ENCODE results near the gene HPCA.

HPCA gene

DNA sequence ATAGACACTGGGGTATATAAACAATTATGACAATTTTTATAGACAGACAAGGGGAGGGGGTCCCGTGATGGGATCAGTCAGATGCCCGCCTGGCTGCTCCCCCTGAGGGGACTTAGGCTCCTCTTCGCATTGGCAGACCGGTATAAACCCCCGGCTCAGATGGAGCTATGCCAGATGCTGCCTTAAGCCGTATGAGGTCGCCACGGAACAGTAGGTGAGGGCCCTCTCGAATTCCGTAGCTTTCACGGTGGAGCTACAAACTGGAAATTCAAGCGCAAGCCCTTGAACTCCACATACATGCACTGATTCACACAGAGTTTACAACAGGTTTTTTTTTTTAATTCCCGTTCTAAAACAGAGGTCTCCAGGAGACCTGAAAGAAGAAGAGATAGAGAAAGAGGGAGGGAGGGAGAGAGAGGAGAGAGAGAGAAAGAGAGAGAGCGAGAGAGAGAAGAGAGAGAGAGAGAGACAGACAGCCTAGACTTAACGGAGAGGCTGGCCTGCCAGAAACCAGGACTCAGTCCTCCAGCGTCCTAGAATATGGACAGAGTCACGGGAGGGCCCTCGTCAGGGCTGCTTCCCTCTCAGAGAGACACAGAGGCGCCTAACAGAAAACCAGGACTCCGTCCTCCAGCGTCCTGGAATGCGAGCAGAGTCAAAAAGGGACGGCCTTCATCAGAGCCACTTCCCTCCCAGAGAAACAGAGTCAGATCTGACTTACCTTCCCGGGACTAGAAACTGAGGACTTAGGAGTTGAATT, 39.3 kb downstream of the HPCA start:
- in situ Hi-C loops (cut with MboI; ENCODE audit: low sequenced_read_pairs), result no loop called here

DNA sequence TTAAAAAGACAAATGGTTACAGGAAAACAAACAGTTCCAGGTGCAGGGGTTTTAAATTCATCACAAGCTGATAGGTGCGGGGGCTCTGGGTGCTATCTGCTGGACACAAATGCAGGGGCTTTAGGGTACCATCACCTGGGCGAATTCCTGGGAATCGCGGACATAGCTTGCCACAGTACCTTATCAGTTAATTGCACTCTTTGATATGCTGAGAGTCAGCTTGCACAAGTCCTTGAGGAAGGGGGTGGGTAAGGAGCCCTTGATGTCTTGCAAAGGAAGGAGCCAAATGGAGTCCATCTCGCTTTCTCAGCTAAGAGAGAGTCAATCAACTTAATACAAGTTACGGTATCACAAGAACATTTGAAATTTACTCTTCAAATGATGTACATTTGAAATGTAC, 40.3 kb downstream of the HPCA start:
- in situ Hi-C loops (cut with MboI; ENCODE audit: low sequenced_read_pairs), result no loop called here

DNA sequence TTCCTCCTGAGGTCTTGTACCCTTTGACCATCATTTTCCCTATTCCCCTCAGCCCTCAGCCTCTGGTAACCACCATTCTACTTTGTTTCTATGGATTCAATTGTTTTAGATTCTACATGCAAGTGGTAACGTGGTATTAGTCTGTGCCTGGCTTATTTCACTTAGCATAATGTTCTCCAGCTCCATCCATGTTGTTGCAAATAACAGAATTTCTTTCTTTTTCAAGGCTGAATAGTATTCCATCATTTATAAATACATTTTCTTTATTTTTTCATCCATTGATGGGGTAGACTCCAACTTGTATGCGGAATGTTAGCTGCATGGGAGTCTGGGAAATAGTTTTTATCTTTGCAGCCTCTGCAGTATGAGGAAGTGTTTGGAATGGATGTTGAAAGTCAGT, 41.1 kb downstream of the HPCA start:
- in situ Hi-C loops (cut with MboI; ENCODE audit: low sequenced_read_pairs), result no loop called here

DNA sequence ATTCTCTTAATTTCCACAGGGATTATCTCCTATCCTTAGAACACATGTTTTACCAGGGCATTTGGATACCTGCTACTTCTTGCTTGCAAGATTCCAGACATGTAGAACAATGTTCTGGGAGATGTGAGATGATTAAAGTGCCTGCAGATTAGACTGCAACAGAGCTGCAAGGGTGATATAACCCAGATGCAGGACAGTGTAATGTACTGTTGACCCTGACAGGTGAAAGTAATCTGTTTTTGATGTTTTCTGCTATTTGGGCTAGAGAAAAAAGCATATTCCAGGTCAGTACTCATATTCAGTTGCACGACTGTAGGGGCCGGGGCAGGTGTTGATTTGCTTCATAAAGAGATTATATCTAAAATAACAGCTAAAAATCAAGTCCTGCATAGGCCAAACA, 42.0 kb downstream of the HPCA start:
- in situ Hi-C loops (cut with MboI; ENCODE audit: low sequenced_read_pairs), result no loop called here

DNA sequence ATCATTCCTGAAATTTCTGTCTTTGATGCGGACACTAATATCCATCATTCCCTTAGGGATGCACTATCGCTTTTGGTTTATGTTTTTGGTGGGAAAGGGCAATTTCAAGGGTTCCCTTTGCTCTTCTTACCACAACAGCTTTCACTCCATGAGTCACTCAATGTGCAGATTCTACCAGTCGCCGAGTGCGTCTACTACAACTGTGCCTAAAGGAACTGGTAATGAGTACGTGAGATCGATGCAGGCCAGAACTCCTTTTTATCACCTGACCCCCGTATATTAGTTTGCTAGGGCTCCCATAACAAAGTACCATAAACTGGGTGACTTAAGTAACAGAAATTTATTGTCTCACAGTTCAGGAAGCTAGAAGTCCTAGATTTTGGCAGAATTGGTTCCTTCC, 42.4 kb downstream of the HPCA start:
- in situ Hi-C loops (cut with MboI; ENCODE audit: low sequenced_read_pairs), result no loop called here

DNA sequence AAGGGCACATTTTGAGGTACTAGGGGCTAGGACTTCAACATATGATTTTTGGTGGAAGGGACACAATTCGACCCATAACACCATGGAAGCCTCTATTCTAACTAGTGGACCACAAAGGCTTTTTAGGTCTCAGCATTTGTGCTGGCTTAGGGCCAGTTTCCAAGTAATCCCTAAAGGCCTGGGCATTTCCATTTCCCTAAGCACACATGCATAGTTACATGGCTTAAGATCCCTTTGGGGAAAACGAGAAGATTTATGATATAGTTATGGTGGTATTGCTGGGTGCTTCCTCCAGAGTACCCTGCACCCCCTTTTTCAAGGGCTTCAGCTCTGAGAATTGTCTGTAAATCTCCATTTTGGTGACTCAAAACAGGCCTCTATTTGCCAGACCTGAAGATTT, 43.1 kb downstream of the HPCA start:
- in situ Hi-C loops (cut with MboI; ENCODE audit: low sequenced_read_pairs), result no loop called here

DNA sequence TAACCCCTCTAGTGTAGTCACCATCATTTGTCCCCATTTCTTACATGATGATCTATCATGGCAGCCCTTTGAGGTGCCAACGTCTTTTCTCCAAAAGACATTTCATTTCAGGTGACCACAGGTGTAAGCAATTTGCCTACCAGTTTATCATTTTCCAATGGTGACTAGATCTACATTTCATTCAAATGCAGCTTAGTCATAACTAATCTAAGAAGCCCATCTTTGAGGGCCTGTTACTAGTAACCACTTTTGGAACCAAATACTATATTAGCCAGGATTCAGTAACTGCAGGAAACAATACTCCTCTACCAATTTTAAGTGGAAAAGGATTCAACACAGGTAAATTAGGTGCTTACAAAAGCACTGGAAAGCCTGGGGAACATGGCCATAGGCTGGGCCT, 45.5 kb downstream of the HPCA start:
- in situ Hi-C loops (cut with MboI; ENCODE audit: low sequenced_read_pairs), result loop anchor here (10.0 kb wide), 1 partner anchor 153 kb away; the partner anchor contains the start of gene AZIN2

DNA sequence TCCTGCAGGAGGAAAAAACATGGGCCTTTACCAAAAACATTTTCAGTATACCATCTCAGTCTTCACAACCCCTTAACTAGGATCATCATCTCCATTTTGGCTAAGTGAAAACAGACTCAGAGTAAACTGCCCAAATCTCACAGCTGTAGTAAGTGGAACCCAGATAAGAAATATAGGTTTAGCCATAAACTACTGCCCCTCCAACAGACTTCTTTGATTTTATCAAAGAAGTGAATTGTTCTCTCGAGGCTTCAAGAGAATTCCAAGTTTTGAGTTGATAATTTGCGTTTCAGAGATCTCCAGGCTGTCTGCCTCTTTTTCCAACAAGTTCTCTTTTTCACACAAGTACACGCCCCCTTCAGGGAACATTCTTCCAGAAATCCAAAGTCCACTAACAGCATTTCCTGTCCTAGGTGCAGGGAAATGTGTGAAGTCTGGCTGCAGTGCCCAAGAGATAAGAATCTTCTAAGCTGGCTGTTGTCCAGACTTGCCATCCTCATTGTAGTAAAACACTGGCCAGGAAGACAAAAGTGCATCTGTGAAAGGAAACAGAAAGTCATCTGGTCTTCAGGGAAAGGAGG, 47.5 kb downstream of the HPCA start:
- in situ Hi-C loops (cut with MboI; ENCODE audit: low sequenced_read_pairs), result loop anchor here (10.0 kb wide), 1 partner anchor 151 kb away; the partner anchor contains the start of gene AZIN2

DNA sequence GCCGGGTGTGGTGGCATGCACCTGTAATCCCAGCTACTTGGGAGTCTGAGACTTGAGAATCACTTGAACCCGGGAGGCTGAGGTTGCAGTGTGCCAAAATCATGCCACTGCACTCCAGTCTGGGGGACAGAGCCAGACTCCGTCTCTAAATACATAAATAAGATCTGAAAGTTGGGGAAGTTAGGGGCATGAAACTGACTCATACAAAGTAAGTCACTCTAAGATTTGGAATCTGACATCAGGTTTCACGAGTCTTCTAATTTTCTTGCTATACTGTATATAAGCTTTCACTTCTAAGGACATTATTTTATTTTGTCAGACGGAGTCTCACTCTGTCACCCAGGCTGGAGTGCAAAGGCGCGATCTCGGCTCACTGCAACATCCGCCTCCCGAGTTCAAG, 48.2 kb downstream of the HPCA start:
- in situ Hi-C loops (cut with MboI; ENCODE audit: low sequenced_read_pairs), result loop anchor here (10.0 kb wide), 1 partner anchor 150 kb away; the partner anchor contains the start of gene AZIN2

DNA sequence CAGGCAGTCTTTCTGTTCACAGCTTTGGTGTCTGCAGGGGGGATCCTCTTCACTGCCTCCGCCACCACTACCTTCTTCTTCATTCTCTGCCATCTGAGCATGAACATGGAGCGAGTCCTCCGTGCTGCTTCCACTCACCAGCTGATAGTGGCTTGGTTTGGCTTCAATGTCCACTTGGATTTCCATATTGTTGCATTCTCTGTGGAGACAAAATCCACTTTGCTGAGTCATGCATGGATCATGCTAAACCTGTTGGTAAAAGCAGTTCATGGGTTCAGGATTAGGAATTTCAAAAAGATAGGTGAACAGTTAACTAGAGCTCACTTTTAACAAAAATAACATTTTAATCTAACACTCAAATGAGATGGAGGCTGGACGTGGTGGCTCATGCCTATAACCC, 50.8 kb downstream of the HPCA start:
- in situ Hi-C loops (cut with MboI; ENCODE audit: low sequenced_read_pairs), result loop anchor here (5.0 to 10.0 kb wide), 2 partner anchors 75 to 148 kb away; partner anchors contain the start of gene AZIN2

DNA sequence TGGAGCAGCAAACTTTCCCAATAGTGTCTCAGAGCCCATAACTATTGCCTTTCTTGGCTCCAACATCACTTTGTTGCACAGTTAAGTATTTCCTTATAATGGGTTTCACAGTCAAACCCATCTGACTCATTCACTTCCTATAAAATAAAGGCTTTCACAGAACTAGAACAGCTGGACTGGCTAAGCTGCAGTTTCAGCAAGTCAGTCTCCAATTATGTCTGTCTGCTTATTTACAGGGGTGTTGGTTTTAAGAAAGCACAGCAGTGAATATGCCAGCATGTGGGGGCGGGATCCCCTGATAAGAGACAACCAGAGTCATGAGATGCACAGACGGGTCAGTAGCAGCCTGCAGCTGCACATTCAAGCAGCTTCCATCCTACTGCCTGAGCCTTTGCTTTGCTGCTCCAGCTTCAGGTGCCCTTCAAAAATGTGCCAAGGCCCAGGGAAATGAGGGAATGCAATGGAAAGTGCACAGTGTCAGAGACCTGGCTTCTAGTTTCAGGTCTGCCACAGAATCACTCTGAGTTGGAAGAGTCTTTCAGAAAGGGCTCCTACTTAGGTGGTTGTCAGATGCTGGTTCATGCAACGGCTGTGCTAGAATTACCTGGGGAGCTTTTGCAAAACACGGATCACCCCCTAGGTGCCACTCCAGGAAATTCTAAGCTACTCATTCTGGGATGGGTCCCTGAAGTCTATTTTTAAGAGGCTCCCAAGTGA, 53.5 kb downstream of the HPCA start:
- in situ Hi-C loops (cut with MboI; ENCODE audit: low sequenced_read_pairs), result loop anchor here (5.0 to 10.0 kb wide), 2 partner anchors 72 to 145 kb away; partner anchors contain the start of gene AZIN2

DNA sequence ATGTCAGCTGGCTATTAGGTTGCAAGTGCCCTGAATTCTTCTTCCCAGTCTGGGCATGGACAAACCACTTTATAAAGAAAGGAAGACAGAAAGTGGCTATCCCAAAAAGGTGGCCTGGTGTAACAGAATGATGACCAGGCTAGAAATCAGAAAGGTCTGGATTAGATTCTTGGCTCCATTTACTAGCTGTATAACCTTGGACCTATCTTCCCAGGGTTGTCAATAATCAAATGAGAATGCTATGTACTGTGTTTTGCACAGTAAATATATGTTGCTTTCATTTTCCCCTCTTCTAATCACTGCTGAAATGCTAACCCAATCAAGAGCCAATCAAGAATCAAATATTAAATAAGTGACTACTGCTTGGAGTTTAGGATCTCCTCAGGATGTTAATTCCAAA, 57.9 kb downstream of the HPCA start:
- in situ Hi-C loops (cut with MboI; ENCODE audit: low sequenced_read_pairs), result no loop called here
